GM13976 (cell line): Measurements from ENCODE around the gene RPL23.

Experiments used
- DNase-seq: peaks from one replicate; pipeline ENCODE4 v3.0.0; 2012; ENCODE audit warnings: low spot score
- CTCF ChIP-seq: IDR thresholded peaks from 2 replicates; pipeline ENCODE4 v1.5.1; 2012; ENCODE audit warnings: borderline replicate concordance, mild to moderate bottlenecking; ENCODE audit not compliant: insufficient read depth; ENCODE audit errors: extremely low read depth, missing control alignments, control extremely low read depth
- in situ Hi-C: fragments of 300-500 bp; cut with MboI; formaldehyde crosslinking; loops from one replicate; pipeline ENCODE4 v1.12.0; 2022; ENCODE audit warnings: low sequenced_read_pairs, mixed read lengths, inconsistent platforms; ENCODE audit not compliant: unreplicated experiment

Gene RPL23

GRCh38 chr17:38885728-38886642 lies 32.5 kb upstream of the RPL23 start:
- in situ Hi-C loops, result no loop called here
- TF ChIP-seq CTCF, result no peak
- DNase-seq, result no peak

- in situ Hi-C loops, result no loop called here
- DNase-seq, result no peak
- no peak for TF ChIP-seq CTCF
These were observed 31.7 kb upstream of the RPL23 start for GRCh38 chr17:38885044-38885727.

GRCh38 chr17:38883592-38884526 lies 30.3 kb upstream of the RPL23 start:
- no peak for DNase-seq
- TF ChIP-seq CTCF, result no peak
- in situ Hi-C loops, result no loop called here

DNA sequence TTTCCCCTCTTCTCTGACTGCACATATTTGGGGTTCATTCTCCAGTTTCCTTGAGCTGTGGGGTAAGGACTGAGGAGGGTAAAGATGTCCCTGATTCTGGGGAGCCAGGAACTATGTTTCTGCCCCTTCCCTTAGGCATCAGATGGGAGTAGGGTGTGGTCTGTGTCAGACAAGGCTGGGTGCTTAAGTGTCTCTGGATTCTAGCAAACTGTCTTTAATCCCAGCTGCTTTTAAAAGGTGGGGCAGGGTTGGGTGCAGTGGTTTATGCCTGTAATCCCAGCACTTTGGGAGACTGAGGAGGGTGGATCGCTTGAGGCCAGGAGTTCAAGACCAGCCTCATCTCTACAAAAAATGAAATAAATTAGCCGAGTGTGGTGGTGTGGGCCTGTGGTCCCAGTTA lies 29.3 kb upstream of the RPL23 start:
- in situ Hi-C loops, result no loop called here
- no peak for TF ChIP-seq CTCF
- DNase-seq, result no peak

DNA sequence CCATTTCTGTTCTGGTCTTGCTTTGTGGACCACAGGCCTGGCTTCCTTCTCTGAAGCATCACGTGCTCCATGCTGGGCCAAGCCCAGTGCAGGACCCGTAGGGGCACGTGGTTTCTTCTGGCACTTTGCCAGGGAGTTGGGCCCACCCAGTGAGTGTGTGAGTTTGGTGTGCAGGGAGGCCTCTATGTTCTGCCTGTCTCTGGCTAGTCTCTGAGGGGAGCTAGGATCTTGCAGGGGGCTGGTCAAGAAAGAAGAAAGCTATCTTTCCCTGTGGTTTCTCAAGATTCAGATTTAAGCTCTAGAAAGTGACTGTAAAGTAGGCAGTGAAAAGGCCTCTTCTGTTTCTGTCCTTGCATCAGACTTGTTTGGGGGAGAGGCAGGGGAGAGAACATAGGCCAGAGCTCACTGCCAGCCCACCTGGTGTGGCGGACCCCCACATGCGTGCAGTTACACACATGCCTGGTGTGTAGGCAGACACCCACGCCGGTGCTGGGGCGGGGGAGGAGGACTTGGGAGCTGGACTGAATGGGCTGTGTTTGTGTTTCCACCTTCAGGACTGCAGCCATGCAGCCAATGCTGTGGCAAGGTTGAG lies 28.2 kb upstream of the RPL23 start:
- in situ Hi-C loops, result no loop called here
- DNase-seq, result no peak
- TF ChIP-seq CTCF, result no peak
